Heart right ventricle (tissue), 16 donors: ENCODE measurements around the gene ZNF385A. TPM values are rescaled to one million over a fixed set of nuclear protein-coding genes. Genes with fewer than 3 reads are reported as not detected.

Experiments
- ATAC-seq, 8 donors: fragments of 200-7000 bp; cut with Tn5 transposase; one replicate each; pipeline ENCODE4 v1.9.1; 2020; ENCODE audit warnings: mild to moderate bottlenecking in 8 of 8, moderate library complexity in 8 of 8, moderate number of reproducible peaks in 1 of 8
- DNase-seq, 2 donors: peaks; one replicate each; pipeline ENCODE4 v3.0.0-alpha.2; 2020
- H3K27ac ChIP-seq, 10 donors: fragments of 200-600 bp; sonication (generic) in 2 of 10; one replicate each; pipeline versions ENCODE4 v1.5.0 to v1.8.0; 2020 to 2022; ENCODE audit warnings: mild to moderate bottlenecking in 3 of 10
- H3K27me3 ChIP-seq, 7 donors: fragments of 200-600 bp; one replicate each; pipeline ENCODE4 v1.8.0; 2021 to 2022; ENCODE audit warnings: mild to moderate bottlenecking in 2 of 7
- H3K36me3 ChIP-seq, 9 donors: fragments of 200-600 bp; sonication (generic) in 1 of 9; one replicate each; pipeline versions ENCODE4 v1.5.0 to v1.8.0; 2020 to 2022; ENCODE audit warnings: mild to moderate bottlenecking in 2 of 9
- H3K4me1 ChIP-seq, 9 donors: fragments of 200-600 bp; sonication (generic) in 1 of 9; one replicate each; pipeline versions ENCODE4 v1.5.0 to v1.8.0; 2020 to 2022; ENCODE audit warnings: mild to moderate bottlenecking in 4 of 9
- H3K4me3 ChIP-seq, 10 donors: fragments of 200-600 bp; sonication (generic) in 2 of 10; one replicate each; pipeline versions ENCODE4 v1.5.0 to v1.8.0; 2020 to 2022; ENCODE audit warnings: mild to moderate bottlenecking in 7 of 10, moderate library complexity in 2 of 10
- H3K9me3 ChIP-seq, 11 donors: fragments of 200-600 bp in 10 of 11; sonication (generic) in 2 of 11; one replicate each; pipeline versions ENCODE4 v1.5.0 to v1.8.0; 2013 to 2022; ENCODE audit warnings: mild to moderate bottlenecking in 2 of 11, control low read depth in 1 of 11, moderate library complexity in 1 of 11
- WGBS, 2 donors: extraction: QIAGEN DNeasy Blood & Tissue Kit; methylation state at CpG; one replicate each; pipeline ENCODE4 v1.1.7; 2013; ENCODE audit warnings: inconsistent platforms in 1 of 2; 5-methylcytosine and 5-hydroxymethylcytosine counted together
- intact Hi-C, 10 donors: fragments of 100-400 bp; cut with DNase I; formaldehyde crosslinking; loops; one replicate each; pipeline versions ENCODE4 v1.11.1 to v1.14.2; 2022
- polyA plus RNA-seq, 2 donors: library from polyadenylated mRNA; stranded (reverse); fragments of 200-250 nt; gene quantifications; one replicate each; pipeline ENCODE4 v1.2.3, GENCODE V29; 2013
- total RNA-seq, 10 donors: library from RNA; stranded (reverse); fragmentation: NEBNext Ultra II Directional in 3 of 10; extraction: Animal tissue kit (Norgen Biotek cat#: 25700) in 3 of 10; gene quantifications; one replicate each; pipeline versions ENCODE4 v1.2.1 to v1.2.4, GENCODE V29; 2021 to 2023
- TF ChIP-seq, protein P1 (sequence below), 9 donors: fragments of 200-600 bp; sonication (generic) in 2 of 9; IDR thresholded peaks; one replicate each; pipeline versions ENCODE4 v1.5.0 to v1.8.0; 2021 to 2022; ENCODE audit warnings: antibody characterized with exemption in 9 of 9, mild to moderate bottlenecking in 5 of 9, moderate library complexity in 1 of 9
- donor health status: Arrhythmogenic right ventricular cardiomyopathy.
- donor health status: ischemic (EF 13 %, LVEDD 7.1; RV severe dilation, severe dysfunction).
- donor health status: healthy with polysubstance abuse.
- donor health status: DM: no; HTN: yes; CAD: no.
- donor health status: DM: no; HTN: no; CAD: no.
- donor health status: ischemic (EF 25% LVEDD 6.9; RV normal size, moderate dysfunction).
- donor health status: ischemic (EF 25% LVEDD 5.7; RV mildly dilated, moderate dysfunction).
- donor health status: healthy.
- donor health status: DM: yes; HTN: yes; CAD: no.
- donor health status: Ischemic cardiomyopathy.
- donor health status: ischemic (EF 35%, LVEDD 5.7; RV mildly dilated, moderate dysfunction).
- donor health status: nonischemic (EF 11% LVEDD 7.7; RV severe dilation, severe dysfunction).
- donor health status: DM: yes; HTN: yes; CAD: no.
- donor health status: PGD.
- donor health status: ischemic (EF 29% LVEDD 5.4; RV normal size, mild dysfunction).
- donor health status: nonischemic (EF 23%, LVEDD 6.1; RV moderate dilation, normal function).

ZNF385A gene
- total and polyA plus RNA-seq, 12 donors = 3.8 to 19.1 (median 5.8) TPM

DNA sequence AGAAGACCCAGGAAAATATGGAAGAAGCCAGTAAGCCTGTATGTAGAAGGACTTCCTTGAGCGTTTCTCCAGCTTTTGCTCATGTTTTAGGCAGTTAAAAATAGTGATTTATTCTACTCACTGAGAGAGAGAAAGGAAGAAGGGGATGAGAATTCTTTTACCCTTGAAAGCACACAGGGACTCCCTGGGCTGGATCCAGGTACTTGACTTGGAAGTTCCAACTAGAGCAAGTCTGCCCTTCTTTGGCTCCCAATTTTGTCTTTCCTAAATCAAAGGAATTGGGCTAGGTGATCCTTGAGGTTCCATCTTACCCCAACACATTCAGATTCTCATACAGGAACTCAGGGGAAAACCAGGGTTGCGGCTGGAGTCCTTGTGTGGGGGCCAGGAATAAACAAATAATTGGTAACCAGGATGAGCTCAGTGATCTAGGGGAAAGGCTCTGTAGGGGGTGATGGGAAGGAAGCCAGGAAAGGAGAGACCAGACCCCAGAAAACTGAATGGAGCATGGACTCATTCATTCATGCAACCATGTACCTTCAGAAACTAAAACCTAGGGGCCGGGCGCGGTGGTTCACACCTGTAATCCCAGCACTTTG lies 46.0 kb upstream of the ZNF385A start:
- WGBS, 2 donors = 90 to 92% methylated on average over 5 of the region's 5 CpGs

DNA sequence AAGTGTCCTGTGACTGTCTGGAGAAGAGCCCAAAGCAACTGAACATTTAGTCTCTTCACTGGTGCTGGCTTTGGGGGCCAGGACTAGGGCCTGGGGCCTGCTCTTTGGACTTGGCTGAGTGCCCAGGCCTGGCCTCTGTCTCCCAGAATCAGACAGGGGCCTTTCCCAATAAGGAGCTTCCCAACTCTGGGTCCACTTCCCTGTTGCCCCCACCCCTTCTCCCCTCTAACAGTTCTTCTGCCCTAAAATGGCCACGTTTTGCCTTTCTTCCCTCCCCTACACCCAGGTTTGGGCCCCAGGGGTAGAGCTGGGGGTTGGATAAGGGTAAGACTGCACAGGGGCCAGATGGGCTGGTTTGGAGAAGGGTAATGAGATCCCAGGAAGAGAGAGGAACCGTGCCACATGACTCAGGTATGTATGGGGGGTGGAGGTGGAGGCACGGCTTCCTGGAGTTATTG lies 44.5 kb upstream of the ZNF385A start:
- ATAC-seq = peak in 1 of 8 donors; percentile 33

More for the DNA sequence above, 46.0 kb upstream of the ZNF385A start:
- intact Hi-C loops = no loop called here
- Histone ChIP-seq H3K4me1 (peaks cover 25 to 84% (median 64%) of the 10 kb centered on the region in 9 donors), H3K36me3 (no peaks in the 10 kb centered on the region), H3K27me3 (no peaks in the 10 kb centered on the region), H3K27ac (peak overlapping the region in 2 of 10 donors; percentile 69 to 85), H3K4me3 (no peak overlapping the region), H3K9me3 (no peaks in the 10 kb centered on the region)
- ATAC-seq = no peak
- no peak for DNase-seq
- TF ChIP-seq, protein P1, sequence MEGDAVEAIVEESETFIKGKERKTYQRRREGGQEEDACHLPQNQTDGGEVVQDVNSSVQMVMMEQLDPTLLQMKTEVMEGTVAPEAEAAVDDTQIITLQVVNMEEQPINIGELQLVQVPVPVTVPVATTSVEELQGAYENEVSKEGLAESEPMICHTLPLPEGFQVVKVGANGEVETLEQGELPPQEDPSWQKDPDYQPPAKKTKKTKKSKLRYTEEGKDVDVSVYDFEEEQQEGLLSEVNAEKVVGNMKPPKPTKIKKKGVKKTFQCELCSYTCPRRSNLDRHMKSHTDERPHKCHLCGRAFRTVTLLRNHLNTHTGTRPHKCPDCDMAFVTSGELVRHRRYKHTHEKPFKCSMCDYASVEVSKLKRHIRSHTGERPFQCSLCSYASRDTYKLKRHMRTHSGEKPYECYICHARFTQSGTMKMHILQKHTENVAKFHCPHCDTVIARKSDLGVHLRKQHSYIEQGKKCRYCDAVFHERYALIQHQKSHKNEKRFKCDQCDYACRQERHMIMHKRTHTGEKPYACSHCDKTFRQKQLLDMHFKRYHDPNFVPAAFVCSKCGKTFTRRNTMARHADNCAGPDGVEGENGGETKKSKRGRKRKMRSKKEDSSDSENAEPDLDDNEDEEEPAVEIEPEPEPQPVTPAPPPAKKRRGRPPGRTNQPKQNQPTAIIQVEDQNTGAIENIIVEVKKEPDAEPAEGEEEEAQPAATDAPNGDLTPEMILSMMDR (IDR thresholded peaks at IDR 0.05) = no peak

DNA sequence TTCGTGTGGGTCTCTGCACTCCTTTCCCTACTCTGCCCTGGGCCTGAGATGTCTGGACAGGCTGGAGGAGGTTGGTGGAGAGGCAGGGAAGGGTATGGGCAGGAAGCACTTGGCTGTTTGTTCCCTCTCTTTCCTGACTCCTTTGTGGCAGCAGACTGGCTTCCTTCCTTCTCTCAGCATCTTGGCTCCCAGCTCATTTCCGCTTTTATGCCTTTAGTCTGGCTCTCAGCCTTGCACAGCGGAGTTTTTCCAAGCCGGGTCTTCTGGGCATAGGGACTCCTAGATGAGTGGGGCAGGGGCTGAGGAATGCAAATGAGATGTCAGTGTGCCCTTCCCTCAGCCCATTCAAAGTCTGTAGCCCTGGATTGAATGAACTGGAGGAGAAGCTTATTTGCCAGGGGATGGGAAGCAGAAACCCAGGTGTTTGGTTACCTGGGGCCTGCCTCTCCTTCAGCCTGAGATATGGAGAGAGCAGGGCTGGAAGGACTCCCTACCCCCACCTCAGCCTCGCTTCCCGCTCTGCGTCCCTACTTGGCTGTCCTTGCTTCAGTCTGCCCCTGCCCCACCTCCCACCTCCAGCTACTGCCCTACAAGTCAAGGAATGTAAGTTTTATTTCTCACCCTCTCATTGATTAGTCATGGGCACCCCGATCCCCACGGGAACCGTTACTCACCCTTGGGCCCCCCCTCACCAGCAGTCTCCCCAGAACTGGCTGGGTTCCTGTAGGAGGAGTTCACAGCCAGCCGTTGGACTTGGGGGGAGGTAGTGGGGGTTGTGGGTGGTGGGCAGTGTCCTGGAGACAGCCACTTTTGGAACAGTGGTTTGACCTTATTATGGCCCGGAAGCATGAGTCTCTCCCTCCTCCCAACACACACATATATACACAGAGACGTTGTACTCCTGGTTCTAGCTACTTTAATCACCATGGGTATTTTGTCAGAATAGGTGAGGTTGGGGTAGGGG lies 43.8 kb upstream of the ZNF385A start:
- Histone ChIP-seq H3K4me1 (peaks cover 27 to 99% (median 79%) of the 10 kb centered on the region in 9 donors), H3K27me3 (no peaks in the 10 kb centered on the region), H3K9me3 (no peaks in the 10 kb centered on the region), H3K36me3 (no peaks in the 10 kb centered on the region), H3K4me3 (no peak overlapping the region), H3K27ac (peak overlapping the region in 9 of 10 donors; percentile 11 to 82 (median 56))
- 44% methylated on average over 13 of the region's 13 CpGs for WGBS, 2 donors
- intact Hi-C loops = no loop called here
- ATAC-seq = peak in 7 of 8 donors; percentile 19 to 53 (median 33)
- DNase-seq = peak in 1 of 2 donors; percentile 62
- TF ChIP-seq, protein P1 (IDR thresholded peaks at IDR 0.05) = no peak

More for the DNA sequence above, 44.5 kb upstream of the ZNF385A start:
- H3K36me3 ChIP-seq = no peaks in the 10 kb centered on the region
- TF ChIP-seq, protein P1 (IDR thresholded peaks at IDR 0.05) = no peak
- peaks cover 27 to 99% (median 76%) of the 10 kb centered on the region in 9 donors for H3K4me1 ChIP-seq
- H3K27ac ChIP-seq = peak overlapping the region in 8 of 10 donors; percentile 11 to 82 (median 62)
- H3K9me3 ChIP-seq = no peaks in the 10 kb centered on the region
- 69 to 79% methylated on average over 3 of the region's 3 CpGs for WGBS, 2 donors
- DNase-seq = no peak
- no peaks in the 10 kb centered on the region for H3K27me3 ChIP-seq
- intact Hi-C loops = no loop called here
- H3K4me3 ChIP-seq = no peak overlapping the region

DNA sequence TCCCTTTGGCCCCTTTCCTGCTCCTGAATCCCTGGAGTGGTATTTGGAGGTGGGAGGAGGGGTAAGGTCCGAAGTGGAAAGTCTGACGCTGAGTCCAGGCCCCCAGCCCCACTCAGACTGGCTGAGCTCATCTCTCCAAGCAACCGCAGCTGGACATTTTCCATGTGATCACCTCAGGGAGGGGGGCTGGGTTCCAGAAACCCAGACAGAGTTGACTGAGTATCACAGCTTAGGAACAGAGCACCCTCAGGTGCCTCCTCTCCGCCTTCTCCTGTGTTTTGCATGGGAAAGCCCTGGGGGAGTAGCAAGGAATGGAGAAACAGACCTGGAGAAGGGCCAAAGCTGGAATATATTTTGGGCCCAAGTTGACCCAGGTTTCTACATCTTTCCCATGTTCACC lies 42.6 kb upstream of the ZNF385A start:
- peaks cover 21 to 92% (median 72%) of the 10 kb centered on the region in 9 donors for H3K4me1 ChIP-seq
- H3K9me3 ChIP-seq = no peaks in the 10 kb centered on the region
- TF ChIP-seq, protein P1 (IDR thresholded peaks at IDR 0.05) = no peak
- peak overlapping the region in 7 of 10 donors; percentile 31 to 80 (median 40) for H3K27ac ChIP-seq
- no peaks in the 10 kb centered on the region for H3K27me3 ChIP-seq
- ATAC-seq (peak in 1 of 8 donors; percentile 14), DNase-seq (no peak)
- no peaks in the 10 kb centered on the region for H3K36me3 ChIP-seq
- intact Hi-C loops = no loop called here
- H3K4me3 ChIP-seq = no peak overlapping the region
- 51 to 63% methylated on average over 4 of the region's 4 CpGs for WGBS, 2 donors
